ENCODE measurements around the gene ABCA4.

- TF ChIP-seq POLR2A (IDR thresholded peaks at IDR 0.05) (no peak), CTCF (IDR thresholded peaks at IDR 0.05) (no peak)
Measured at GRCh38 chr1:94106716-94107115, 14.2 kb downstream of the ABCA4 start.

All from right lobe of liver (tissue), 4 donors.